Loucy (cell line): ENCODE measurements around the gene BIN1.

Experiments used
- CTCF ChIP-seq: fragments of 200-600 bp; sonication (generic); conservative IDR thresholded peaks from 2 replicates; pipeline ENCODE4 v1.5.1; 2014; ENCODE audit warnings: mild to moderate bottlenecking, antibody characterized with exemption, low read length
- EZH2phosphoT487 ChIP-seq: fragments of 200-600 bp; IDR thresholded peaks from 2 replicates; pipeline ENCODE4 v1.6.1; 2018; ENCODE audit warnings: antibody characterized with exemption, mild to moderate bottlenecking, moderate library complexity, borderline replicate concordance

GRCh38 chr2:127065940-127066318, 41.0 kb downstream of the BIN1 start:
- TF ChIP-seq CTCF: no peak
- TF ChIP-seq EZH2phosphoT487: no peak
